ENCODE results near the gene ZNF304. TPM values are rescaled to one million over a fixed set of nuclear protein-coding genes. Genes with fewer than 3 reads are reported as not detected.
"Not testable (repeated sequence)": the region's sequence is repeated elsewhere in the genome, so short reads cannot be mapped to it uniquely, and the experiment has no call there.

Gene ZNF304
- total RNA-seq, 1 experiment from 2014 or later = 11.0 TPM

DNA sequence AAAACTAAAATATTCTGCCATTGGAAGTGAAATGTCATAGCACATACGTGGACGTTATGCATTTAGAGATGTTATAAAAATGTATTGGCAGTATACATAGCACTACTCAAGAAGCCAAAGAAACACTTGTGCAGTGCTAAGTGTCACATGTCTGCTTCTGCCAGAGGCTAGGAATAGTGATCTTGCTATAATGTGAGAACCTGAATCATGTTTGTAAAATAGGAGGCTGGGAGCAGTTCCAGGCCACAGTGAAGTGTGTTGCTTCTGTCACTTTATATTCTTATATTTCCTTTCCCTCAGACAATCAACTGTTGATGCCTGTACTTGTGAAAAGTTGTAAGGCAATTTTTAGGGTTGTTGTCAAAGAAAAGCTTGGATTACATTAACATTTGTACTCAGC, 15.7 kb downstream of the ZNF304 start:
- Histone ChIP-seq H3K27ac (ENCODE audit: low read depth, low read length, poor library complexity, severe bottlenecking) (no peak overlapping the region), H3K9me3 (ENCODE audit: low read depth, low read length, poor library complexity, severe bottlenecking) (no peaks in the 10 kb centered on the region), H3K4me1 (ENCODE audit: insufficient read depth, low read length, poor library complexity, severe bottlenecking) (no peaks in the 10 kb centered on the region), H3K27me3 (replicated peaks; ENCODE audit: insufficient read depth, low read depth, low read length, poor library complexity) (no peaks in the 10 kb centered on the region), H3K4me3 (ENCODE audit: low read depth, low read length, poor library complexity, severe bottlenecking) (no peak overlapping the region), H3K36me3 (ENCODE audit: insufficient read depth, low read length, poor library complexity, severe bottlenecking) (no peaks in the 10 kb centered on the region)
- no TSS peak for BruUV-seq (replicated peaks)
- intact Hi-C loops (cut with micrococcal nuclease; ENCODE audit: unreplicated experiment) = no loop called here
- TF ChIP-seq, protein P1, sequence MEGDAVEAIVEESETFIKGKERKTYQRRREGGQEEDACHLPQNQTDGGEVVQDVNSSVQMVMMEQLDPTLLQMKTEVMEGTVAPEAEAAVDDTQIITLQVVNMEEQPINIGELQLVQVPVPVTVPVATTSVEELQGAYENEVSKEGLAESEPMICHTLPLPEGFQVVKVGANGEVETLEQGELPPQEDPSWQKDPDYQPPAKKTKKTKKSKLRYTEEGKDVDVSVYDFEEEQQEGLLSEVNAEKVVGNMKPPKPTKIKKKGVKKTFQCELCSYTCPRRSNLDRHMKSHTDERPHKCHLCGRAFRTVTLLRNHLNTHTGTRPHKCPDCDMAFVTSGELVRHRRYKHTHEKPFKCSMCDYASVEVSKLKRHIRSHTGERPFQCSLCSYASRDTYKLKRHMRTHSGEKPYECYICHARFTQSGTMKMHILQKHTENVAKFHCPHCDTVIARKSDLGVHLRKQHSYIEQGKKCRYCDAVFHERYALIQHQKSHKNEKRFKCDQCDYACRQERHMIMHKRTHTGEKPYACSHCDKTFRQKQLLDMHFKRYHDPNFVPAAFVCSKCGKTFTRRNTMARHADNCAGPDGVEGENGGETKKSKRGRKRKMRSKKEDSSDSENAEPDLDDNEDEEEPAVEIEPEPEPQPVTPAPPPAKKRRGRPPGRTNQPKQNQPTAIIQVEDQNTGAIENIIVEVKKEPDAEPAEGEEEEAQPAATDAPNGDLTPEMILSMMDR (conservative IDR thresholded peaks at IDR 0.05; ENCODE audit: low read depth, low read length) = no peak
- no peak for TF ChIP-seq EZH2 (IDR thresholded peaks at IDR 0.05; ENCODE audit: borderline replicate concordance, low read depth, low read length, poor library complexity, severe bottlenecking)
- ChIA-PET POLR2A (ENCODE audit: low non-redundant PET) (no interaction called here), CTCF (interaction anchor here (0.6 kb wide), 1 partner anchor 23 kb away, joined by 3 read pairs; the partner anchor contains the start of gene ZNF548)
- no peak for DNase-seq (ENCODE audit: low spot score)

DNA sequence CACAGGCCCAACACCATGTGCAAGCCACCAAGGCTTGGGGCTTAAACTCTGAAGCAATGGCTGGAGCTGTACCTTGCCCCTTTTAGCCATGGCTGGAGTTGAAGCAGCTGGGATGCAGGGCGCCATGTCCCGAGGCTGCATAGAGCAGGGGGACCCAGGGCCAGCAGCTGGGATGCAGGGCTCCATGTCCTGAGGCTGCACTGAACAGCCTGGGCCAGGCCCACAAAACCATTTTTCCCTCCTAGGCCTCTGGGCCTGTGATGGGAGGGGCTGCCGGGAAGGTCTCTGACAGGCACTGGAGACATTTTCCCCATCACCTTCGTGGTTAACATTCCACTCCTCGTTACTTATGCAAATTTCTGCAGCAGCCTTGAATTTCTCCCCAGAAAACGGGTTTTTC, 23.1 kb downstream of the ZNF304 start:
- intact Hi-C loops (cut with micrococcal nuclease; ENCODE audit: unreplicated experiment) = no loop called here
- Histone ChIP-seq H3K27me3 (replicated peaks; ENCODE audit: insufficient read depth, low read depth, low read length, poor library complexity) (no peaks in the 10 kb centered on the region), H3K4me1 (ENCODE audit: insufficient read depth, low read length, poor library complexity, severe bottlenecking) (no peaks in the 10 kb centered on the region), H3K4me3 (ENCODE audit: low read depth, low read length, poor library complexity, severe bottlenecking) (no peak overlapping the region), H3K36me3 (ENCODE audit: insufficient read depth, low read length, poor library complexity, severe bottlenecking) (peaks cover 16% of the 10 kb centered on the region), H3K27ac (ENCODE audit: low read depth, low read length, poor library complexity, severe bottlenecking) (no peak overlapping the region), H3K9me3 (ENCODE audit: low read depth, low read length, poor library complexity, severe bottlenecking) (peaks cover 20% of the 10 kb centered on the region)
- no TSS peak for BruUV-seq (replicated peaks)
- TF ChIP-seq EZH2 (IDR thresholded peaks at IDR 0.05; ENCODE audit: borderline replicate concordance, low read depth, low read length, poor library complexity, severe bottlenecking) = no peak
- TF ChIP-seq, protein P1 (conservative IDR thresholded peaks at IDR 0.05; ENCODE audit: low read depth, low read length) = no peak
- ChIA-PET CTCF (no interaction called here), POLR2A (ENCODE audit: low non-redundant PET) (no interaction called here)
- DNase-seq (ENCODE audit: low spot score) = no peak

DNA sequence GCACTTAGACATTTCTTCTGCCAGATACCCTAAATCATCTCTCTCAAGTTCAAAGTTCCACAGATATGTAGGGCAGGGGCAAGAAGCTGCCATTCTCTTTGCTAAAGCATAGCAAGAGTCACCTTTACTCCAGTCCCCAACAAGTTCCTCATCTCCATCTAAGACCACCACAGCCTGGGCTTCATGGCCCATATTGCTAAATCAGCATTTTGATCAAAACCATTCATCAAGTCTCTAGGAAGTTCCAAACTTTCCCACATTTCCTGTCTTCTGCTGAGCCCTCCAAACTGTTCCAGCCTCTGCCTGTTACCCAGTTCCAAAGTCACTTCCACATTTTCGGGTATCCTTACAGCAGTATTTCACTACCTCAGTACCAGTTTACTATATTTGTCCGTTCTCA, 23.6 kb downstream of the ZNF304 start:
- H3K27me3 ChIP-seq (replicated peaks; ENCODE audit: insufficient read depth, low read depth, low read length, poor library complexity); CTCF ChIA-PET; H3K4me3 ChIP-seq (ENCODE audit: low read depth, low read length, poor library complexity, severe bottlenecking); POLR2A ChIA-PET (ENCODE audit: low non-redundant PET); DNase-seq (ENCODE audit: low spot score); BruUV-seq (replicated peaks); H3K27ac ChIP-seq (ENCODE audit: low read depth, low read length, poor library complexity, severe bottlenecking); H3K4me1 ChIP-seq (ENCODE audit: insufficient read depth, low read length, poor library complexity, severe bottlenecking); intact Hi-C loops (cut with micrococcal nuclease; ENCODE audit: unreplicated experiment): not testable (repeated sequence)
- H3K9me3 ChIP-seq (ENCODE audit: low read depth, low read length, poor library complexity, severe bottlenecking) = peaks cover 20% of the 10 kb centered on the region
- H3K36me3 ChIP-seq (ENCODE audit: insufficient read depth, low read length, poor library complexity, severe bottlenecking) = peaks cover 16% of the 10 kb centered on the region

DNA sequence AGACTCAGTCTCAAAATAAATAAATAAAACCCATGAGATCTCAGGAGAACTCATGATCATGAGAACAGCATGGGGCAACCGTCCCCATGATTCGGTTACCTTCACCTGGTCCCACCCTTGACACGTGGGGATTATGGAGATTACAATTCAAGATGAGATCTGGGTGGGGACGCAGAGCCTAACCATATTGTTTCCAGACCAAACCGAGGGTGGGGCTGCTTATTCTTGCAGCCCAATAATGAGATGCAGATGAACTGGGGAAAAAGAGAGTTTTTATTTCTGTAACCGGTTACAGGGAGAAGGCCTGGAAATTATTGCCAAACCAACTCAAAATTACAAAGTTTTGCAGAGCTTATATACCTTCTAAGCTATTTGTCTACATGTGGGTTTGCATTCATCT, 25.1 kb downstream of the ZNF304 start:
- Histone ChIP-seq H3K4me3 (ENCODE audit: low read depth, low read length, poor library complexity, severe bottlenecking) (no peak overlapping the region), H3K4me1 (ENCODE audit: insufficient read depth, low read length, poor library complexity, severe bottlenecking) (no peaks in the 10 kb centered on the region), H3K36me3 (ENCODE audit: insufficient read depth, low read length, poor library complexity, severe bottlenecking) (peaks cover 16% of the 10 kb centered on the region), H3K27ac (ENCODE audit: low read depth, low read length, poor library complexity, severe bottlenecking) (no peak overlapping the region), H3K27me3 (replicated peaks; ENCODE audit: insufficient read depth, low read depth, low read length, poor library complexity) (no peaks in the 10 kb centered on the region), H3K9me3 (ENCODE audit: low read depth, low read length, poor library complexity, severe bottlenecking) (peaks cover 20% of the 10 kb centered on the region)
- intact Hi-C loops (cut with micrococcal nuclease; ENCODE audit: unreplicated experiment) = no loop called here
- BruUV-seq (replicated peaks) = no TSS peak
- no peak for DNase-seq (ENCODE audit: low spot score)
- no peak for TF ChIP-seq EZH2 (IDR thresholded peaks at IDR 0.05; ENCODE audit: borderline replicate concordance, low read depth, low read length, poor library complexity, severe bottlenecking)
- TF ChIP-seq, protein P1 (conservative IDR thresholded peaks at IDR 0.05; ENCODE audit: low read depth, low read length) = no peak
- POLR2A ChIA-PET (ENCODE audit: low non-redundant PET) = no interaction called here
- CTCF ChIA-PET = no interaction called here

Data from A673 (cell line).